ENCODE results near the gene CES4A.

- TF ChIP-seq, protein P1, sequence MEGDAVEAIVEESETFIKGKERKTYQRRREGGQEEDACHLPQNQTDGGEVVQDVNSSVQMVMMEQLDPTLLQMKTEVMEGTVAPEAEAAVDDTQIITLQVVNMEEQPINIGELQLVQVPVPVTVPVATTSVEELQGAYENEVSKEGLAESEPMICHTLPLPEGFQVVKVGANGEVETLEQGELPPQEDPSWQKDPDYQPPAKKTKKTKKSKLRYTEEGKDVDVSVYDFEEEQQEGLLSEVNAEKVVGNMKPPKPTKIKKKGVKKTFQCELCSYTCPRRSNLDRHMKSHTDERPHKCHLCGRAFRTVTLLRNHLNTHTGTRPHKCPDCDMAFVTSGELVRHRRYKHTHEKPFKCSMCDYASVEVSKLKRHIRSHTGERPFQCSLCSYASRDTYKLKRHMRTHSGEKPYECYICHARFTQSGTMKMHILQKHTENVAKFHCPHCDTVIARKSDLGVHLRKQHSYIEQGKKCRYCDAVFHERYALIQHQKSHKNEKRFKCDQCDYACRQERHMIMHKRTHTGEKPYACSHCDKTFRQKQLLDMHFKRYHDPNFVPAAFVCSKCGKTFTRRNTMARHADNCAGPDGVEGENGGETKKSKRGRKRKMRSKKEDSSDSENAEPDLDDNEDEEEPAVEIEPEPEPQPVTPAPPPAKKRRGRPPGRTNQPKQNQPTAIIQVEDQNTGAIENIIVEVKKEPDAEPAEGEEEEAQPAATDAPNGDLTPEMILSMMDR (IDR thresholded peaks at IDR 0.05): no peak
- no peak for TF ChIP-seq POLR2A (IDR thresholded peaks at IDR 0.05)
Observed at GRCh38 chr16:66958857-66959703, 29.3 kb upstream of the CES4A start.

Data from tibial nerve (tissue), 3 donors.